A673 (cell line): ENCODE measurements around the gene ANKRD13B.

Source experiments
- EZH2 ChIP-seq: fragments of 200-600 bp; sonication (generic); IDR thresholded peaks from 2 replicates; pipeline ENCODE4 v1.6.1; 2017; ENCODE audit warnings: borderline replicate concordance, low read depth, mild to moderate bottlenecking, mixed read lengths, antibody characterized with exemption, low read length; ENCODE audit not compliant: poor library complexity, severe bottlenecking
- TF ChIP-seq, protein P1 (sequence below): fragments of 300-800, 200-600 bp; sonication (generic); conservative IDR thresholded peaks from 2 replicates; pipeline ENCODE4 v1.5.1; 2017; ENCODE audit warnings: low read depth, mild to moderate bottlenecking, antibody characterized with exemption, low read length, moderate library complexity, mixed read lengths

DNA sequence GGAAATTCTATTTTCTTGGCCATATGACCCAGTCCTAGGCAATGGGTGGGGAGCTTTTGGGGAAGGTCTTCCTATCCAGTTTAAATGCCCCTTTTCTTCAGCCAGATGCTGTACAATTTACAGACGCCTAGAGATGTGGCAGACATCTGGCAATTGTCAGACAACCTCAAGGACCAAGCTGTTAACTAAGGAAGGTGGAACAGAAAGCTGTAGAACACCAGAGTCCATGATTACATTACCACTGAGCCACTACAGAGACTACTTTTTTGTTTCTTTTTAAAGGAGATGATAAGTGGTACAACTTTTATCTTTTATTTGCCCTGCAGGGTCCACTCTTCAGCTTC is 50.9 kb downstream of the ANKRD13B start:
- TF ChIP-seq, protein P1, sequence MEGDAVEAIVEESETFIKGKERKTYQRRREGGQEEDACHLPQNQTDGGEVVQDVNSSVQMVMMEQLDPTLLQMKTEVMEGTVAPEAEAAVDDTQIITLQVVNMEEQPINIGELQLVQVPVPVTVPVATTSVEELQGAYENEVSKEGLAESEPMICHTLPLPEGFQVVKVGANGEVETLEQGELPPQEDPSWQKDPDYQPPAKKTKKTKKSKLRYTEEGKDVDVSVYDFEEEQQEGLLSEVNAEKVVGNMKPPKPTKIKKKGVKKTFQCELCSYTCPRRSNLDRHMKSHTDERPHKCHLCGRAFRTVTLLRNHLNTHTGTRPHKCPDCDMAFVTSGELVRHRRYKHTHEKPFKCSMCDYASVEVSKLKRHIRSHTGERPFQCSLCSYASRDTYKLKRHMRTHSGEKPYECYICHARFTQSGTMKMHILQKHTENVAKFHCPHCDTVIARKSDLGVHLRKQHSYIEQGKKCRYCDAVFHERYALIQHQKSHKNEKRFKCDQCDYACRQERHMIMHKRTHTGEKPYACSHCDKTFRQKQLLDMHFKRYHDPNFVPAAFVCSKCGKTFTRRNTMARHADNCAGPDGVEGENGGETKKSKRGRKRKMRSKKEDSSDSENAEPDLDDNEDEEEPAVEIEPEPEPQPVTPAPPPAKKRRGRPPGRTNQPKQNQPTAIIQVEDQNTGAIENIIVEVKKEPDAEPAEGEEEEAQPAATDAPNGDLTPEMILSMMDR = no peak
- no peak for TF ChIP-seq EZH2
